ENCODE data around the gene OIT3.

Gene OIT3

GRCh38 chr10:72885953-72886352, 7.6 kb upstream of the OIT3 start:
- no peak for TF ChIP-seq FOXM1 (IDR thresholded peaks at IDR 0.05; ENCODE audit: borderline replicate concordance, low read depth)
- no peak for TF ChIP-seq CEBPB (IDR thresholded peaks at IDR 0.05)
- TF ChIP-seq YY1 (IDR thresholded peaks at IDR 0.05; ENCODE audit: low read depth): no peak
- no peak for TF ChIP-seq MAX (IDR thresholded peaks at IDR 0.05)
- TF ChIP-seq TEAD4 (IDR thresholded peaks at IDR 0.05): no peak
- TF ChIP-seq EP300 (IDR thresholded peaks at IDR 0.05; ENCODE audit: borderline replicate concordance): no peak
- no peak for TF ChIP-seq ZBTB7A (IDR thresholded peaks at IDR 0.05; ENCODE audit: low read depth)
- no peak for TF ChIP-seq RAD21 (IDR thresholded peaks at IDR 0.05; ENCODE audit: low read depth)
- no peak for TF ChIP-seq TAF1 (IDR thresholded peaks at IDR 0.05; ENCODE audit: low read depth)
- no peak for TF ChIP-seq REST (IDR thresholded peaks at IDR 0.05; ENCODE audit: low read depth)
- no peak for TF ChIP-seq USF1 (IDR thresholded peaks at IDR 0.05)
- TF ChIP-seq CREB1 (IDR thresholded peaks at IDR 0.05; ENCODE audit: low read depth): no peak

- TF ChIP-seq EGR1 (IDR thresholded peaks at IDR 0.05): no peak
Measured at GRCh38 chr10:72886621-72887020, 6.9 kb upstream of the OIT3 start.

GRCh38 chr10:72887043-72887442, 6.5 kb upstream of the OIT3 start:
- no peak for TF ChIP-seq TAF1 (IDR thresholded peaks at IDR 0.05; ENCODE audit: low read depth)
- no peak for TF ChIP-seq REST (IDR thresholded peaks at IDR 0.05; ENCODE audit: low read depth)

- TF ChIP-seq CEBPB (IDR thresholded peaks at IDR 0.05) (no peak), NFIC (IDR thresholded peaks at IDR 0.05) (no peak), CREB1 (IDR thresholded peaks at IDR 0.05; ENCODE audit: low read depth) (no peak), MAX (IDR thresholded peaks at IDR 0.05) (no peak), FOXM1 (IDR thresholded peaks at IDR 0.05; ENCODE audit: borderline replicate concordance, low read depth) (no peak), TAF1 (IDR thresholded peaks at IDR 0.05; ENCODE audit: low read depth) (no peak), EP300 (IDR thresholded peaks at IDR 0.05; ENCODE audit: borderline replicate concordance) (no peak), ZBTB7A (IDR thresholded peaks at IDR 0.05; ENCODE audit: low read depth) (no peak), REST (IDR thresholded peaks at IDR 0.05; ENCODE audit: low read depth) (no peak), TEAD4 (IDR thresholded peaks at IDR 0.05) (no peak), EGR1 (IDR thresholded peaks at IDR 0.05) (no peak)
Measured at GRCh38 chr10:72888151-72888638, 5.3 kb upstream of the OIT3 start.

GRCh38 chr10:72889391-72889831, 4.1 kb upstream of the OIT3 start:
- TF ChIP-seq CREB1 (IDR thresholded peaks at IDR 0.05; ENCODE audit: low read depth): no peak
- no peak for TF ChIP-seq RAD21 (IDR thresholded peaks at IDR 0.05; ENCODE audit: low read depth)
- no peak for TF ChIP-seq TAF1 (IDR thresholded peaks at IDR 0.05; ENCODE audit: low read depth)
- TF ChIP-seq ZBTB7A (IDR thresholded peaks at IDR 0.05; ENCODE audit: low read depth): no peak
- TF ChIP-seq USF1 (IDR thresholded peaks at IDR 0.05): no peak
- no peak for TF ChIP-seq YY1 (IDR thresholded peaks at IDR 0.05; ENCODE audit: low read depth)

- TF ChIP-seq CEBPB (IDR thresholded peaks at IDR 0.05): no peak
- no peak for TF ChIP-seq RAD21 (IDR thresholded peaks at IDR 0.05; ENCODE audit: low read depth)
- no peak for TF ChIP-seq FOXM1 (IDR thresholded peaks at IDR 0.05; ENCODE audit: borderline replicate concordance, low read depth)
- TF ChIP-seq ZBTB7A (IDR thresholded peaks at IDR 0.05; ENCODE audit: low read depth): no peak
- TF ChIP-seq REST (IDR thresholded peaks at IDR 0.05; ENCODE audit: low read depth): no peak
- TF ChIP-seq CREB1 (IDR thresholded peaks at IDR 0.05; ENCODE audit: low read depth): no peak
- TF ChIP-seq TCF12 (IDR thresholded peaks at IDR 0.05; ENCODE audit: low read depth): no peak
- TF ChIP-seq NFIC (IDR thresholded peaks at IDR 0.05): no peak
- no peak for TF ChIP-seq EGR1 (IDR thresholded peaks at IDR 0.05)
- TF ChIP-seq TAF1 (IDR thresholded peaks at IDR 0.05; ENCODE audit: low read depth): no peak
Measured at GRCh38 chr10:72890086-72890485, 3.5 kb upstream of the OIT3 start.
